A549 (cell line): ENCODE data around the gene IQCC. TPM values are rescaled to one million over a fixed set of nuclear protein-coding genes. Genes with fewer than 3 reads are reported as not detected.

Experiments
- ATAC-seq, 2 experiments: fragments of 200-7000 bp in 1 of 2; fragments of >200 bp in 1 of 2; cut with Nextera tagmentation in 1 of 2; cut with Tn5 transposase in 1 of 2; 3 replicates each; pipeline versions ENCODE4 v1.8.0 to v1.9.1; 2018 to 2020; ENCODE audit warnings: mild to moderate bottlenecking in 1 of 2, moderate library complexity in 1 of 2
- CTCF ChIA-PET: fragments of 300-600 bp; sonication (Branson Sonifier 250); formaldehyde crosslinking; extraction: SDS; loops from one replicate; lab custom pipeline; 2021; ENCODE audit warnings: antibody characterized with exemption, inconsistent platforms; lab: Yijun Ruan, JAX
- POLR2A ChIA-PET: fragments of 350-600 bp; formaldehyde crosslinking; extraction: SDS; loops from one replicate; lab custom pipeline; 2021; ENCODE audit warnings: antibody characterized with exemption, inconsistent platforms; lab: Yijun Ruan, JAX
- DNase-seq, 2 experiments: peaks; one replicate each; pipeline versions ENCODE4 v3.0.0 to v3.0.0-alpha.2; 2011 to 2016; ENCODE audit warnings: low read depth in 1 of 2, low spot score in 1 of 2
- FAIRE-seq: peaks from 2 replicates; lab custom pipeline; 2011; peaks lifted over from hg19 to GRCh38; lab: Jason Lieb, UNC
- H3K27ac ChIP-seq, 2 experiments: fragments of >200 bp; sonication (Bioruptor Twin); formaldehyde crosslinking; 3 replicates each; pipeline ENCODE4 v1.5.1; 2016 to 2017
- H3K4me1 ChIP-seq: fragments of >200 bp; sonication (Bioruptor Twin); formaldehyde crosslinking; 3 replicates; pipeline ENCODE4 v1.6.1; 2016
- H3K4me2 ChIP-seq: fragments of >200 bp; sonication (Bioruptor Twin); formaldehyde crosslinking; 3 replicates; pipeline ENCODE4 v1.6.1; 2016
- H3K4me3 ChIP-seq: fragments of >200 bp; sonication (Bioruptor Twin); formaldehyde crosslinking; 3 replicates; pipeline ENCODE4 v1.5.1; 2016
- H3K9me3 ChIP-seq: fragments of >200 bp; sonication (Bioruptor Twin); formaldehyde crosslinking; 3 replicates; pipeline ENCODE4 v1.6.1; 2016
- ATOH8 ChIP-seq: fragments of 250-450 bp; sonication (Bioruptor Pico); IDR thresholded peaks from 2 replicates; pipeline ENCODE4 v1.5.0; 2020; ENCODE audit warnings: low read depth, mild to moderate bottlenecking, moderate library complexity
- CBX2 ChIP-seq: fragments of 200-600 bp; sonication (generic); IDR thresholded peaks from 2 replicates; pipeline ENCODE4 v1.6.1; 2016; ENCODE audit warnings: low read depth, mild to moderate bottlenecking, borderline replicate concordance
- CBX8 ChIP-seq: fragments of 200-600 bp; sonication (generic); IDR thresholded peaks from 2 replicates; pipeline ENCODE4 v1.6.1; 2016
- CEBPB ChIP-seq, 2 experiments: fragments of >200 bp in 1 of 2; sonication (Bioruptor Twin) in 1 of 2; formaldehyde crosslinking in 1 of 2; IDR thresholded peaks; 2 replicates each; pipeline ENCODE4 v1.6.1; 2012 to 2016
- CTCF ChIP-seq: fragments of >200 bp; sonication (Bioruptor Twin); formaldehyde crosslinking; IDR thresholded peaks from 3 replicates; pipeline ENCODE4 v1.5.1; 2016
- E2F6 ChIP-seq: IDR thresholded peaks from 2 replicates; pipeline ENCODE4 v1.6.1; 2012; ENCODE audit warnings: low read depth, borderline replicate concordance
- EP300 ChIP-seq, 2 experiments: fragments of >200 bp; sonication (Bioruptor Twin); formaldehyde crosslinking; IDR thresholded peaks; 2 replicates in 1 of 2; 3 replicates in 1 of 2; pipeline ENCODE4 v1.6.1; 2016 to 2017
- HDAC2 ChIP-seq: fragments of 200-600 bp; sonication (generic); IDR thresholded peaks from 2 replicates; pipeline ENCODE4 v1.6.1; 2016
- HOXA7 ChIP-seq: fragments of 250-450 bp; sonication (Bioruptor Pico); IDR thresholded peaks from 2 replicates; pipeline ENCODE4 v1.5.0; 2020; ENCODE audit warnings: mild to moderate bottlenecking, moderate library complexity
- HOXB13 ChIP-seq: fragments of 250-450 bp; sonication (Bioruptor Pico); IDR thresholded peaks from 2 replicates; pipeline ENCODE4 v1.5.0; 2020; ENCODE audit warnings: low read depth, mild to moderate bottlenecking, moderate library complexity
- MAZ ChIP-seq: fragments of 150-350 bp; IDR thresholded peaks from 2 replicates; pipeline ENCODE4 v1.6.1; 2014; ENCODE audit warnings: antibody characterized with exemption, low read depth, low read length, borderline replicate concordance
- MYC ChIP-seq: IDR thresholded peaks from 2 replicates; pipeline ENCODE4 v1.6.1; 2012; ENCODE audit warnings: mild to moderate bottlenecking, inconsistent platforms, low read length, improper control_type of control experiment, borderline replicate concordance
- PBX3 ChIP-seq: IDR thresholded peaks from 2 replicates; pipeline ENCODE4 v1.6.1; 2012
- RARB ChIP-seq: fragments of 250-450 bp; sonication (Bioruptor Pico); IDR thresholded peaks from 2 replicates; pipeline ENCODE4 v1.8.0; 2021; ENCODE audit warnings: mild to moderate bottlenecking, moderate library complexity
- RFX5 ChIP-seq: fragments of 450-650 bp; IDR thresholded peaks from 2 replicates; pipeline ENCODE4 v1.7.1; 2014; ENCODE audit warnings: antibody characterized with exemption, mild to moderate bottlenecking, moderate library complexity
- SREBF2 ChIP-seq: fragments of 450-650 bp; IDR thresholded peaks from 2 replicates; pipeline ENCODE4 v1.6.1; 2014; ENCODE audit warnings: mild to moderate bottlenecking, moderate library complexity
- ZFP36 ChIP-seq: fragments of 450-650 bp; IDR thresholded peaks from 2 replicates; pipeline ENCODE4 v1.6.1; 2014; ENCODE audit warnings: borderline replicate concordance; ENCODE audit not compliant: partially characterized antibody
- WGBS: methylation state at CpG from one replicate; pipeline ENCODE4 v1.1.6; 2017; ENCODE audit errors: missing lambda C conversion rate; 5-methylcytosine and 5-hydroxymethylcytosine counted together
- polyA plus RNA-seq, 4 experiments: library from polyadenylated mRNA; depleted of rRNA in 3 of 4; stranded (reverse); fragments of >200 nt; fragmentation: RNase III in 1 of 4; extraction: RNeasy Plus Mini Kit Qiagen cat#74134 plus additional on column Dnase treatment in 1 of 4; gene quantifications; 2 replicates in 3 of 4; 3 replicates in 1 of 4; pipeline ENCODE4 v1.2.3, GENCODE V29; 2011 to 2017

Gene IQCC
- polyA plus RNA-seq, 2 of the 4 experiments (the other 2 are of a cell fraction), result 1.6 to 2.0 TPM

- WGBS, result 72% methylated on average over 9 of the region's 9 CpGs
Observed at GRCh38 chr1:32256473-32257226, 51.2 kb downstream of the IQCC start.

GRCh38 chr1:32257227-32257508 lies 51.7 kb downstream of the IQCC start:
- DNase-seq, result no peak
- Histone ChIP-seq H3K4me1 (no peaks in the 10 kb centered on the region), H3K9me3 (no peaks in the 10 kb centered on the region), H3K4me3 (no peak overlapping the region), H3K27ac (no peak overlapping the region), H3K4me2 (no peak overlapping the region)
- ATAC-seq, result no peak
- TF ChIP-seq ATOH8, result no peak
- ChIA-PET POLR2A (no interaction called here), CTCF (no interaction called here)
- FAIRE-seq, result no peak
- WGBS, result 86% methylated on average over 6 of the region's 6 CpGs

More at GRCh38 chr1:32256473-32257226, 51.2 kb downstream of the IQCC start:
- H3K4me3 ChIP-seq, result no peak overlapping the region
- no peaks in the 10 kb centered on the region for H3K9me3 ChIP-seq
- FAIRE-seq (no peak), ATAC-seq (no peak), DNase-seq (no peak)
- H3K4me2 ChIP-seq, result no peak overlapping the region
- TF ChIP-seq E2F6 (no peak), CEBPB (IDR thresholded peaks at IDR 0.05) (no peak), MYC (no peak), CTCF (no peak), HOXA7 (CRISPR knock-in tag) (no peak), CBX2 (no peak), ATOH8 (no peak), RARB (no peak), HOXB13 (CRISPR knock-in tag) (no peak), EP300 (IDR thresholded peaks at IDR 0.05) (no peak), CBX8 (no peak), SREBF2 (no peak), RFX5 (no peak), PBX3 (no peak), ZFP36 (no peak), MAZ (no peak), HDAC2 (no peak)
- H3K4me1 ChIP-seq, result no peaks in the 10 kb centered on the region
- H3K27ac ChIP-seq, result no peak overlapping the region
- POLR2A ChIA-PET, result no interaction called here
- CTCF ChIA-PET, result interaction anchor here (1.4 to 2.2 kb wide), 3 partner anchors 8 to 16 kb away, joined by 5 to 7 read pairs (median 5); partner anchors contain the start of gene FAM167B

Other genes with a start within 250 kb of the IQCC start
- gene KHDRBS1, start 191.8 kb upstream of the IQCC start, polyA plus RNA-seq (2011; rRNA removed), result 60.6 and 63.6 TPM in 2 replicates
- gene KHDRBS1, start 191.8 kb upstream of the IQCC start, polyA plus RNA-seq (2017; fragmentation: RNase III; extraction: RNeasy Plus Mini Kit Qiagen cat#74134 plus additional on column Dnase treatment), result 107 to 110 TPM (median 109 TPM) in 3 replicates
- 10.8 and 13.8 TPM in 2 replicates for gene TMEM39B, start 132.7 kb upstream of the IQCC start, polyA plus RNA-seq (2011; rRNA removed)
- 8.2 to 9.3 TPM (median 8.5 TPM) in 3 replicates for gene TMEM39B, start 132.7 kb upstream of the IQCC start, polyA plus RNA-seq (2017; fragmentation: RNase III; extraction: RNeasy Plus Mini Kit Qiagen cat#74134 plus additional on column Dnase treatment)
- gene KPNA6, start 97.6 kb upstream of the IQCC start, polyA plus RNA-seq (2011; rRNA removed), result 24.3 and 41.9 TPM in 2 replicates
- 15.0 to 15.9 TPM (median 15.8 TPM) in 3 replicates for gene KPNA6, start 97.6 kb upstream of the IQCC start, polyA plus RNA-seq (2017; fragmentation: RNase III; extraction: RNeasy Plus Mini Kit Qiagen cat#74134 plus additional on column Dnase treatment)
- gene TXLNA, start 26.0 kb upstream of the IQCC start, polyA plus RNA-seq (2011; rRNA removed), result 22.5 and 31.7 TPM in 2 replicates
- 23.9 to 26.0 TPM (median 25.0 TPM) in 3 replicates for gene TXLNA, start 26.0 kb upstream of the IQCC start, polyA plus RNA-seq (2017; fragmentation: RNase III; extraction: RNeasy Plus Mini Kit Qiagen cat#74134 plus additional on column Dnase treatment)
- gene CCDC28B, start 5.1 kb upstream of the IQCC start, polyA plus RNA-seq (2011; rRNA removed), result 1.1 and 1.2 TPM in 2 replicates
- 3.3 to 4.6 TPM (median 4.4 TPM) in 3 replicates for gene CCDC28B, start 5.1 kb upstream of the IQCC start, polyA plus RNA-seq (2017; fragmentation: RNase III; extraction: RNeasy Plus Mini Kit Qiagen cat#74134 plus additional on column Dnase treatment)
- not detected in 2 replicates for gene DCDC2B, start 3.4 kb downstream of the IQCC start, polyA plus RNA-seq (2011; rRNA removed)
- gene DCDC2B, start 3.4 kb downstream of the IQCC start, polyA plus RNA-seq (2017; fragmentation: RNase III; extraction: RNeasy Plus Mini Kit Qiagen cat#74134 plus additional on column Dnase treatment), result not detected in 3 replicates
- gene TMEM234, start 16.7 kb downstream of the IQCC start, polyA plus RNA-seq (2011; rRNA removed), result 8.4 and 10.9 TPM in 2 replicates
- 12.0 to 12.1 TPM (median 12.0 TPM) in 3 replicates for gene TMEM234, start 16.7 kb downstream of the IQCC start, polyA plus RNA-seq (2017; fragmentation: RNase III; extraction: RNeasy Plus Mini Kit Qiagen cat#74134 plus additional on column Dnase treatment)
- 299 and 300 TPM in 2 replicates for gene EIF3I, start 16.7 kb downstream of the IQCC start, polyA plus RNA-seq (2011; rRNA removed)
- 318 to 335 TPM (median 330 TPM) in 3 replicates for gene EIF3I, start 16.7 kb downstream of the IQCC start, polyA plus RNA-seq (2017; fragmentation: RNase III; extraction: RNeasy Plus Mini Kit Qiagen cat#74134 plus additional on column Dnase treatment)
- gene FAM167B, start 41.6 kb downstream of the IQCC start, polyA plus RNA-seq (2011; rRNA removed), result 0.53 and 0.54 TPM in 2 replicates
- gene FAM167B, start 41.6 kb downstream of the IQCC start, polyA plus RNA-seq (2017; fragmentation: RNase III; extraction: RNeasy Plus Mini Kit Qiagen cat#74134 plus additional on column Dnase treatment), result 0.58 to 2.0 TPM (median 1.8 TPM) in 3 replicates
- gene LCK, start 45.6 kb downstream of the IQCC start, polyA plus RNA-seq (2011; rRNA removed), result 0.03 and 0.04 TPM in 2 replicates
- gene LCK, start 45.6 kb downstream of the IQCC start, polyA plus RNA-seq (2017; fragmentation: RNase III; extraction: RNeasy Plus Mini Kit Qiagen cat#74134 plus additional on column Dnase treatment), result not detected in 3 replicates
- 135 TPM in 2 replicates for gene HDAC1, start 86.4 kb downstream of the IQCC start, polyA plus RNA-seq (2011; rRNA removed)
- gene HDAC1, start 86.4 kb downstream of the IQCC start, polyA plus RNA-seq (2017; fragmentation: RNase III; extraction: RNeasy Plus Mini Kit Qiagen cat#74134 plus additional on column Dnase treatment), result 88.8 to 102 TPM (median 99.6 TPM) in 3 replicates
- 73.2 and 89.4 TPM in 2 replicates for gene MARCKSL1, start 130.6 kb downstream of the IQCC start, polyA plus RNA-seq (2011; rRNA removed)
- 44.6 to 62.6 TPM (median 57.7 TPM) in 3 replicates for gene MARCKSL1, start 130.6 kb downstream of the IQCC start, polyA plus RNA-seq (2017; fragmentation: RNase III; extraction: RNeasy Plus Mini Kit Qiagen cat#74134 plus additional on column Dnase treatment)
- gene FAM229A, start 156.8 kb downstream of the IQCC start, polyA plus RNA-seq (2011; rRNA removed), result 3.5 and 3.6 TPM in 2 replicates
- 3.5 to 5.6 TPM (median 4.4 TPM) in 3 replicates for gene FAM229A, start 156.8 kb downstream of the IQCC start, polyA plus RNA-seq (2017; fragmentation: RNase III; extraction: RNeasy Plus Mini Kit Qiagen cat#74134 plus additional on column Dnase treatment)
- gene TSSK3, start 156.9 kb downstream of the IQCC start, polyA plus RNA-seq (2011; rRNA removed), result 0.31 and 0.65 TPM in 2 replicates
- 0.14 to 0.37 TPM (median 0.15 TPM) in 3 replicates for gene TSSK3, start 156.9 kb downstream of the IQCC start, polyA plus RNA-seq (2017; fragmentation: RNase III; extraction: RNeasy Plus Mini Kit Qiagen cat#74134 plus additional on column Dnase treatment)
- 19.9 and 26.1 TPM in 2 replicates for gene BSDC1, start 188.8 kb downstream of the IQCC start, polyA plus RNA-seq (2011; rRNA removed)
- gene BSDC1, start 188.8 kb downstream of the IQCC start, polyA plus RNA-seq (2017; fragmentation: RNase III; extraction: RNeasy Plus Mini Kit Qiagen cat#74134 plus additional on column Dnase treatment), result 18.8 to 22.7 TPM (median 21.0 TPM) in 3 replicates